GM12874 (cell line): ENCODE data around the gene ATP2B2.

ENCODE experiments used
- CTCF ChIP-seq: IDR thresholded peaks from 2 replicates; pipeline ENCODE4 v1.5.1; 2011; ENCODE audit warnings: low read depth, mild to moderate bottlenecking, control low read depth, low read length, moderate library complexity; ENCODE audit not compliant: insufficient read depth

The ATP2B2 gene

GRCh38 chr3:10542518-10542917, 37.1 kb upstream of the ATP2B2 start:
- no peak for TF ChIP-seq CTCF

- no peak for TF ChIP-seq CTCF
Observed at GRCh38 chr3:10534066-10534465, 28.7 kb upstream of the ATP2B2 start.

- no peak for TF ChIP-seq CTCF
Observed at GRCh38 chr3:10533737-10534023, 28.3 kb upstream of the ATP2B2 start.

GRCh38 chr3:10532939-10533736, 27.8 kb upstream of the ATP2B2 start:
- no peak for TF ChIP-seq CTCF

- no peak for TF ChIP-seq CTCF
Observed at GRCh38 chr3:10531031-10531430, 25.6 kb upstream of the ATP2B2 start.

GRCh38 chr3:10530241-10530640, 24.9 kb upstream of the ATP2B2 start:
- TF ChIP-seq CTCF: no peak

GRCh38 chr3:10529809-10530208, 24.4 kb upstream of the ATP2B2 start:
- no peak for TF ChIP-seq CTCF

GRCh38 chr3:10528046-10528445, 22.7 kb upstream of the ATP2B2 start:
- no peak for TF ChIP-seq CTCF
